ENCODE results near the gene ARL8A.

Gene ARL8A

DNA sequence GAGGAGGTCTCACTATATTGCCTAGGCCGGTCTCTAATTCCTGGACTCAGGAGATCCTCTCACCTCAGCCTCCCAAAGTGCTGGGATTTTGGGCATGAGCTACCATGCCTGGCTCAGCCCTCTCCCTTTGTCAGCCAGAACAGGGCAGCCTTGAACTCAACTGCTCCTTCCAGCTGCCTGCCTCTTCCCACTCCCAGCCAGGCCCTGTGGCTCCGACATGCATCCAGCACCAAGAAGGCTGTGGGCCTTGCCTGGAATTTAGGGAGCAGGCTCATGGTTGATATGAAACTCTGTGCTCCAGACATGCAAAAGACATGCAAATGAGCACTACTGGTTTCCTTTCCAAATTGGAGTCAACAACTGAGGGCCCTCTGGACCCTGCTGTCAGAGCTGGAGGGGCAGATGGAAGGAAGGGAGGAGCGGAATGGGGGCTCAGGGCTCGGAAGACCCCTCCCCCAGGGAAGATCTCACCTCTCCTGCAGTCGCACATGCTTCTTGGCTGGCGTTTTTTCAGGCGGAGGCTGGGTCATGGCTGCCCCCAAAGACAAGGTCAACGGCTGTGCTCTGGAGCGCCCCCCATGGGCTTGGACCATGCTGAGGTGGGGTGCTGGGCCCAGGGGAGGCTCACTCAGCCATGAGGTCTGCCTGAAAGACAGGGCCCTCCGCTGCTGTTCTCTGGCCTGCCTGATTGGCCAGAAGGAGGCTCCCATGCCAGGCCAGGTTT lies 14.4 kb upstream of the ARL8A start:
- TF ChIP-seq, protein P1, sequence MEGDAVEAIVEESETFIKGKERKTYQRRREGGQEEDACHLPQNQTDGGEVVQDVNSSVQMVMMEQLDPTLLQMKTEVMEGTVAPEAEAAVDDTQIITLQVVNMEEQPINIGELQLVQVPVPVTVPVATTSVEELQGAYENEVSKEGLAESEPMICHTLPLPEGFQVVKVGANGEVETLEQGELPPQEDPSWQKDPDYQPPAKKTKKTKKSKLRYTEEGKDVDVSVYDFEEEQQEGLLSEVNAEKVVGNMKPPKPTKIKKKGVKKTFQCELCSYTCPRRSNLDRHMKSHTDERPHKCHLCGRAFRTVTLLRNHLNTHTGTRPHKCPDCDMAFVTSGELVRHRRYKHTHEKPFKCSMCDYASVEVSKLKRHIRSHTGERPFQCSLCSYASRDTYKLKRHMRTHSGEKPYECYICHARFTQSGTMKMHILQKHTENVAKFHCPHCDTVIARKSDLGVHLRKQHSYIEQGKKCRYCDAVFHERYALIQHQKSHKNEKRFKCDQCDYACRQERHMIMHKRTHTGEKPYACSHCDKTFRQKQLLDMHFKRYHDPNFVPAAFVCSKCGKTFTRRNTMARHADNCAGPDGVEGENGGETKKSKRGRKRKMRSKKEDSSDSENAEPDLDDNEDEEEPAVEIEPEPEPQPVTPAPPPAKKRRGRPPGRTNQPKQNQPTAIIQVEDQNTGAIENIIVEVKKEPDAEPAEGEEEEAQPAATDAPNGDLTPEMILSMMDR (IDR thresholded peaks at IDR 0.05; ENCODE audit: low read depth, low read length) = no peak
- H3K4me3 ChIP-seq (ENCODE audit: low read depth, low read length) = no peak overlapping the region

- H3K4me3 ChIP-seq (ENCODE audit: low read depth, low read length) = no peak overlapping the region
- TF ChIP-seq, protein P1 (IDR thresholded peaks at IDR 0.05; ENCODE audit: low read depth, low read length) = no peak
These were observed 13.4 kb upstream of the ARL8A start for GRCh38 chr1:202157945-202158344.

- no peak overlapping the region for H3K4me3 ChIP-seq (ENCODE audit: low read depth, low read length)
- TF ChIP-seq, protein P1 (IDR thresholded peaks at IDR 0.05; ENCODE audit: low read depth, low read length) = no peak
These were observed 12.1 kb upstream of the ARL8A start for GRCh38 chr1:202156590-202156989.

DNA sequence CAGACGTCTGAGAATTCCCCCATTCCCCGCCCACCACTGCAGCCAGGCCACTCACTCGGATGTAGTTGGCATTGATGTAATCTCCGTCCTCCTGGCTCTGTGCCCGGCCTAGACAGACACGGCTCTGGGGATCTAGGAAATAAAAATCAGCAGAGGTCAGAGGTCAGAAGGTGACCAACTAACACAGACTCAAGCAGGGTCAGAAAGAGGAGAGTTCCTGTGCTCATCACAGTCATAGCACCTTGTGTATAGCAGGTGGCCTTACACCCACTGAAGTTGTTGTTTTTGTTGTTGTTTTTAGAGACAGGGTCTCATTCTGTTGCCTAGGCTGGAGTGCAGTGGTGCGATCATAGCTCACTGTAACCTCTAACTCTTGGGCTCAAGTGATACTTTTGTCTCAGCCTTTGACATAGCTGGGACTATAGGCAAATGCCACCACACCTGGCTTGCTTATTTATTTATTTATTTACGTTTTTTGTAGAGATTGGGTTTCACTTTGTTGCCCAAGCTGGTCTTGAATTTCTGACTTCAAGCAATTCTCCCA lies 11.0 kb upstream of the ARL8A start:
- TF ChIP-seq, protein P1 (IDR thresholded peaks at IDR 0.05; ENCODE audit: low read depth, low read length) = no peak
- no peak overlapping the region for H3K4me3 ChIP-seq (ENCODE audit: low read depth, low read length)

DNA sequence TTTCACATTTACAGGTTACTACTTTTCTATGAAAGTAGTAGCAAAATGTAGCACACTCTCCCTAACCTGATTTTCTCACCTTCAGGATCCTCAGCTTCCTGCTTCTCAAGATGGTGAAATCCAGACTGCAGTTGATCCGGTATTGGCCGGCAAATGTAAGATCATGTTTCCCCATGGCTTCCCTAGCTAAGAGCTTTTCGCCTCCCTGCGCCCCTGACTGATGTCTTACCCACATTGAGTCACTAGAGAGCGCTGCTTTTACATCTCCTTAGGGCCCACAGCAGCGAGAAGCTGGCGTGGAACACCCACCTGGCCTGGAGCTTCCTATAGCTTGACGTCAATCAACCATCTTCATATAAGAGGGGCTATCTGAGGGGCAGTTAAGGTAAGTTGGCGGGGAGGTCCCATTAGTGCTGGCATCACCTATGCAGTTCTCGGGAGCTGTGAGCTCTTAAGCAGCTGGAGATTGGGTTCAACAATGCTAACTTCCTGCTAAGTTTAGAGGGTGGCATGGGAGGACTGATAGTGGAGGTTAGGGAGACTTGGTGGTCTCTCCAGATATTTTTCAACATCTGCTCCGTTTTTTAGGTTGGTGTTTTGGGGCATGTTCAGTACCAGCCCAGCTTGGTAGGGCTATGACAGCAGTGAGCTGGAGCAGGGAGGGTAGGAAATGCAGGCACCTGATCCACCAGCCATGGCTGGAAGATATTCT lies 10.4 kb upstream of the ARL8A start:
- no peak overlapping the region for H3K4me3 ChIP-seq (ENCODE audit: low read depth, low read length)
- TF ChIP-seq, protein P1 (IDR thresholded peaks at IDR 0.05; ENCODE audit: low read depth, low read length) = peak; percentile 32; the same call in 1 of the 2 replicates

DNA sequence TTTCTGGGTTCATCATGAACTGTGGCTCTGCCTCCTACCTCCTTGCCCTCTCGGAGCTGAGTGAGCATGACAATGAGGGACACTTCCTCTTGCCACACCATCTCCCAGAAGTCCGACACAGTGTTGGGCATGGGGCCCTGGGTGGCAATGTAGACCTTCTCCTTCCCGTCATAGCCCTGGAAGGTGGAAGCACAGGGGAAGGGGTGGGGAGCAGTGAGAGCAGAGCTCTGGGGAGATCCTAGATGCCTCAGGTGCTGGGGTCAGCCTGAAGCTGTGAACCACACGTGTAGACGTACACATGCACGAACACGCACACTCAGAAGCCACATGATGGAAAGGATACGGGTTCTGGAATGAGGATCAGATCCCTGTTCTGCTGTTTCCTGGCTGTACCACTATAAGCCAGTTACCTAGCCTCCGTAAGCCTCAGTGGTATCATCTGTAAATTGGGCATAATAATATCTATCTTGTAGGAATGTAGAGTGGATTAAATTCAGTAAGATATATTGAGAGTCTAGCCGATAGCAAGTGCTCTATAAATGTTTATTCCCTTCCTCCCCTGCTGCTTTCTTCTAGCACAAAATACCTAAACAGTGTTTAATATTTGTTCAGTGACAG lies 9.7 kb upstream of the ARL8A start:
- no peak overlapping the region for H3K4me3 ChIP-seq (ENCODE audit: low read depth, low read length)

More for the DNA sequence above, 9.7 kb upstream of the ARL8A start:
- TF ChIP-seq, protein P1 (IDR thresholded peaks at IDR 0.05; ENCODE audit: low read depth, low read length) = no peak
